B cell (primary cell): ENCODE measurements around the gene REV1. TPM values are rescaled to one million over a fixed set of nuclear protein-coding genes. Genes with fewer than 3 reads are reported as not detected.

Experiments
- ATAC-seq: fragments of 200-7000 bp; cut with Tn5 transposase; one replicate; pipeline ENCODE4 v1.10.0; 2021; ENCODE audit warnings: low read depth, mild to moderate bottlenecking, moderate number of reproducible peaks, moderate library complexity
- CTCF ChIA-PET: fragments of 350-600 bp; sonication (Branson Sonifier 250); formaldehyde crosslinking; loops from one replicate; lab custom pipeline; 2021; ENCODE audit warnings: antibody characterized with exemption, inconsistent platforms; lab: Charles Lee
- POLR2A ChIA-PET: fragments of 350-600 bp; sonication (Branson Sonifier 250); formaldehyde crosslinking; loops from one replicate; lab custom pipeline; 2021; ENCODE audit warnings: antibody characterized with exemption; lab: Charles Lee
- DNase-seq: peaks from one replicate; pipeline ENCODE4 v3.0.0; 2013
- H2AFZ ChIP-seq: 2 replicates; pipeline ENCODE4 v1.6.1; 2012; ENCODE audit warnings: mild to moderate bottlenecking, low read depth, low read length; ENCODE audit not compliant: insufficient read depth, poor library complexity, severe bottlenecking
- H3K27ac ChIP-seq, 2 donors: 1 replicate in 1 of 2; 2 replicates in 1 of 2; pipeline ENCODE4 v1.5.1; 2012 to 2013; ENCODE audit warnings: low read length in 2 of 2, mild to moderate bottlenecking in 2 of 2, moderate library complexity in 1 of 2
- H3K27me3 ChIP-seq, 4 experiments: fragments of 200-600 bp in 1 of 4; sonication (generic) in 1 of 4; replicated peaks in 1 of 4; 1 replicate in 2 of 4; 2 replicates in 2 of 4; pipeline versions ENCODE4 v1.6.1 to v1.7.0; 2013 to 2016; ENCODE audit warnings: low read length in 3 of 4, mild to moderate bottlenecking in 2 of 4, mixed read lengths in 1 of 4, moderate library complexity in 1 of 4; ENCODE audit not compliant: insufficient read depth in 4 of 4, control insufficient read depth in 3 of 4; ENCODE audit errors: control extremely low read depth in 1 of 4
- H3K36me3 ChIP-seq, 2 experiments: replicated peaks in 1 of 2; 1 replicate in 1 of 2; 2 replicates in 1 of 2; pipeline versions ENCODE4 v1.6.1 to v1.7.1; 2013; ENCODE audit warnings: low read length in 1 of 2; ENCODE audit not compliant: insufficient read depth in 2 of 2, control insufficient read depth in 1 of 2; ENCODE audit errors: control extremely low read depth in 1 of 2, extremely low read depth in 1 of 2
- H3K4me1 ChIP-seq, 2 donors: fragments of 200-600 bp in 1 of 2; sonication (generic) in 1 of 2; 1 replicate in 1 of 2; 2 replicates in 1 of 2; pipeline versions ENCODE4 v1.5.1 to v1.6.1; 2013 to 2017; ENCODE audit warnings: low read length in 2 of 2; ENCODE audit not compliant: control insufficient read depth in 2 of 2, insufficient read depth in 2 of 2
- H3K4me2 ChIP-seq: replicated peaks from 2 replicates; pipeline ENCODE3; 2012; ENCODE audit warnings: mild to moderate bottlenecking, low read depth, low read length; ENCODE audit not compliant: poor library complexity, severe bottlenecking
- H3K4me3 ChIP-seq, 5 experiments: fragments of 200-600 bp in 1 of 5; sonication (generic) in 1 of 5; 1 replicate in 3 of 5; 2 replicates in 2 of 5; pipeline versions ENCODE4 v1.5.1 to v1.7.0; 2011 to 2016; ENCODE audit warnings: low read length in 4 of 5, mild to moderate bottlenecking in 4 of 5, low read depth in 2 of 5, control low read depth in 1 of 5, moderate library complexity in 1 of 5; ENCODE audit not compliant: insufficient read depth in 1 of 5; ENCODE audit errors: control extremely low read depth in 1 of 5, extremely low read depth in 1 of 5
- H3K79me2 ChIP-seq: fragments of 200-600 bp; sonication (generic); one replicate; pipeline ENCODE4 v1.6.0; 2016; ENCODE audit warnings: low read length; ENCODE audit not compliant: control insufficient read depth, insufficient read depth
- H3K9ac ChIP-seq: fragments of 200-600 bp; sonication (generic); 2 replicates; pipeline ENCODE4 v1.6.1; 2017; ENCODE audit warnings: mild to moderate bottlenecking, low read length, moderate library complexity
- H3K9me3 ChIP-seq, 3 donors: one replicate each; pipeline versions ENCODE4 v1.6.1 to v1.7.1; 2013; ENCODE audit warnings: low read length in 2 of 3; ENCODE audit not compliant: control insufficient read depth in 2 of 3, insufficient read depth in 1 of 3; ENCODE audit errors: control extremely low read depth in 1 of 3
- H4K20me1 ChIP-seq: 2 replicates; pipeline ENCODE4 v1.6.0; 2012; ENCODE audit warnings: mild to moderate bottlenecking, low read length; ENCODE audit not compliant: insufficient read depth, control insufficient read depth, poor library complexity, severe bottlenecking
- H3K27ac Mint-ChIP-seq: one replicate; pipeline ENCODE4 v1.8.0; 2021; ENCODE audit warnings: mixed read lengths
- H3K27me3 Mint-ChIP-seq: one replicate; pipeline ENCODE4 v1.8.0; 2021; ENCODE audit warnings: mixed read lengths
- H3K4me1 Mint-ChIP-seq: one replicate; pipeline ENCODE4 v1.8.0; 2021; ENCODE audit warnings: mixed read lengths
- H3K4me3 Mint-ChIP-seq: one replicate; pipeline ENCODE4 v1.8.0; 2021; ENCODE audit warnings: mixed read lengths
- H3K9me3 Mint-ChIP-seq: one replicate; pipeline ENCODE4 v1.8.0; 2022; ENCODE audit warnings: mixed read lengths; ENCODE audit not compliant: insufficient read depth
- EZH2 ChIP-seq: IDR thresholded peaks from 2 replicates; pipeline ENCODE4 v1.6.1; 2012; ENCODE audit warnings: borderline replicate concordance, low read depth, mild to moderate bottlenecking, moderate library complexity, low read length; ENCODE audit not compliant: insufficient read depth, poor library complexity, severe bottlenecking
- WGBS: methylation state at CpG from one replicate; pipeline ENCODE4 v1.1.5; 2013; ENCODE audit warnings: missing lambda C conversion rate; ENCODE audit not compliant: insufficient coverage; 5-methylcytosine and 5-hydroxymethylcytosine counted together
- intact Hi-C: fragments of 100-400 bp; cut with micrococcal nuclease; formaldehyde crosslinking; loops from one replicate; pipeline ENCODE4 v1.10.0; 2022
- polyA plus RNA-seq: library from polyadenylated mRNA; depleted of rRNA; stranded (reverse); fragments of >200 nt; gene quantifications from 2 replicates; pipeline ENCODE4 v1.2.3, GENCODE V29; 2012
- total RNA-seq, 2 donors: library from RNA; stranded (reverse); fragments of 120-200 nt in 1 of 2; gene quantifications; 1 replicate in 1 of 2; 2 replicates in 1 of 2; pipeline versions ENCODE4 v1.2.3 to v1.2.4, GENCODE V29; 2013 to 2022
- TF ChIP-seq, protein P1 (sequence below): fragments of 200-600 bp; IDR thresholded peaks from one replicate; pipeline ENCODE4 v1.8.0; 2022; ENCODE audit warnings: antibody characterized with exemption, mild to moderate bottlenecking

Gene REV1
- total and polyA plus RNA-seq, 2 donors (not counting 1 experiment from before 2014, with no cell fraction given), result 25.4 to 70.5 TPM

DNA sequence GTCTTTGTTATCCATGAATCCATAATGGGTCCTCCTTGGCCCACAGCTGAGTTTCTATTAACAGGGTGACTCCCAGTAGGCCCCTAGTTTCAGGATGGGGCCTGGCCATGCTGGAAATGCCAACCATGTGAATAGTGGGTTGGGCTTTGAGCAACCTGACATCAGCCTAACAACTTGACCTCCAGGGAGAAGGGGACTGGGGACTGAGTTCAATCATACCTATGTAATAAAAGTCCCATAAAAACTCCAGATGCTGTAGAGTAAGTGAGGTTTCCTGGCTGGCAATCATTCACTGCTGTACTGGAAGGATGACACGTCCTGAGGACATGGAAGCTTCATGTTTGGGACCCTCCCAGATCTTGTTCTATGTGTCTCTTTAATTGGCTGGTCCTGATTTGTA, 7.9 kb downstream of the REV1 start:
- peaks cover 99% of the 10 kb centered on the region for H3K79me2 ChIP-seq
- CTCF ChIA-PET, result no interaction called here
- intact Hi-C loops, result no loop called here
- Mint-ChIP-seq H3K4me3 (no peak overlapping the region), H3K9me3 (no peaks in the 10 kb centered on the region), H3K27ac (no peak overlapping the region), H3K27me3 (no peaks in the 10 kb centered on the region), H3K4me1 (peaks cover 48% of the 10 kb centered on the region)
- TF ChIP-seq, protein P1, sequence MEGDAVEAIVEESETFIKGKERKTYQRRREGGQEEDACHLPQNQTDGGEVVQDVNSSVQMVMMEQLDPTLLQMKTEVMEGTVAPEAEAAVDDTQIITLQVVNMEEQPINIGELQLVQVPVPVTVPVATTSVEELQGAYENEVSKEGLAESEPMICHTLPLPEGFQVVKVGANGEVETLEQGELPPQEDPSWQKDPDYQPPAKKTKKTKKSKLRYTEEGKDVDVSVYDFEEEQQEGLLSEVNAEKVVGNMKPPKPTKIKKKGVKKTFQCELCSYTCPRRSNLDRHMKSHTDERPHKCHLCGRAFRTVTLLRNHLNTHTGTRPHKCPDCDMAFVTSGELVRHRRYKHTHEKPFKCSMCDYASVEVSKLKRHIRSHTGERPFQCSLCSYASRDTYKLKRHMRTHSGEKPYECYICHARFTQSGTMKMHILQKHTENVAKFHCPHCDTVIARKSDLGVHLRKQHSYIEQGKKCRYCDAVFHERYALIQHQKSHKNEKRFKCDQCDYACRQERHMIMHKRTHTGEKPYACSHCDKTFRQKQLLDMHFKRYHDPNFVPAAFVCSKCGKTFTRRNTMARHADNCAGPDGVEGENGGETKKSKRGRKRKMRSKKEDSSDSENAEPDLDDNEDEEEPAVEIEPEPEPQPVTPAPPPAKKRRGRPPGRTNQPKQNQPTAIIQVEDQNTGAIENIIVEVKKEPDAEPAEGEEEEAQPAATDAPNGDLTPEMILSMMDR, result no peak
- no peak for TF ChIP-seq EZH2
- H4K20me1 ChIP-seq, result peaks cover 58% of the 10 kb centered on the region
- H3K4me3 ChIP-seq, result no peak overlapping the region
- peaks cover 7 to 10% of the 10 kb centered on the region in 2 donors for H3K4me1 ChIP-seq
- ATAC-seq (no peak), DNase-seq (no peak)
- H3K36me3 ChIP-seq, result peaks cover 0 to 7% of the 10 kb centered on the region in 2 experiments
- no peak overlapping the region for H3K27ac ChIP-seq
- H3K9ac ChIP-seq, result no peak overlapping the region
- no peak overlapping the region for H3K4me2 ChIP-seq
- H3K27me3 ChIP-seq, result no peaks in the 10 kb centered on the region
- no peak overlapping the region for H2AFZ ChIP-seq
- POLR2A ChIA-PET, result no interaction called here
- 86% methylated on average over 1 of the region's 1 CpG for WGBS
- H3K9me3 ChIP-seq, result no peaks in the 10 kb centered on the region

DNA sequence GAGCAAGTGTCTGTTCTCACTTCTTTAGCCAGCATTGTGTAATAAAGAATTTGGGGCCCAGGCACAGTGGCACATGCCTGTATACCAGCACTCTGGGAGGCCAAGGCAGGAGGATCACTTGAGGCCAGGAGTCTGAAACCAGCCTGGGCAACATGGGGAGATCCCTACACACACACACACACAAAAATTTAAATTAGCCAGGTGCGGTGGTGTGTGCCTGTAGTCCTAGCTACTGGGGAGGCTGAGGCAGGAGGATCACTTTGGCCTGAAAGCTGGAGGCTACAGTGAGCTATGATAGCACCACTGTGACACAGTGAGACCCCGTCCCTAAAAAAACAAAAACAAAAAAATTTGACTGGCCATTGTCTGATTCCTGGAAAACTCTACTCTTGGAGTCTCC, 8.3 kb downstream of the REV1 start:
- Mint-ChIP-seq H3K4me3 (no peak overlapping the region), H3K4me1 (peaks cover 44% of the 10 kb centered on the region), H3K27me3 (no peaks in the 10 kb centered on the region), H3K9me3 (no peaks in the 10 kb centered on the region), H3K27ac (no peak overlapping the region)
- ATAC-seq (no peak), DNase-seq (no peak)
- 80% methylated on average over 1 of the region's 2 CpGs for WGBS
- ChIA-PET CTCF (no interaction called here), POLR2A (no interaction called here)
- Histone ChIP-seq H3K9ac (no peak overlapping the region), H3K79me2 (peaks cover 99% of the 10 kb centered on the region), H3K36me3 (peaks cover 0 to 4% of the 10 kb centered on the region in 2 experiments), H3K27me3 (no peaks in the 10 kb centered on the region), H3K4me3 (no peak overlapping the region), H3K9me3 (no peaks in the 10 kb centered on the region), H2AFZ (no peak overlapping the region), H4K20me1 (peaks cover 62% of the 10 kb centered on the region), H3K4me1 (peaks cover 5 to 7% of the 10 kb centered on the region in 2 donors), H3K4me2 (no peak overlapping the region), H3K27ac (no peak overlapping the region)
- intact Hi-C loops, result no loop called here
- TF ChIP-seq, protein P1, result no peak
- no peak for TF ChIP-seq EZH2
